ENCODE results near the gene BRD3.

DNA sequence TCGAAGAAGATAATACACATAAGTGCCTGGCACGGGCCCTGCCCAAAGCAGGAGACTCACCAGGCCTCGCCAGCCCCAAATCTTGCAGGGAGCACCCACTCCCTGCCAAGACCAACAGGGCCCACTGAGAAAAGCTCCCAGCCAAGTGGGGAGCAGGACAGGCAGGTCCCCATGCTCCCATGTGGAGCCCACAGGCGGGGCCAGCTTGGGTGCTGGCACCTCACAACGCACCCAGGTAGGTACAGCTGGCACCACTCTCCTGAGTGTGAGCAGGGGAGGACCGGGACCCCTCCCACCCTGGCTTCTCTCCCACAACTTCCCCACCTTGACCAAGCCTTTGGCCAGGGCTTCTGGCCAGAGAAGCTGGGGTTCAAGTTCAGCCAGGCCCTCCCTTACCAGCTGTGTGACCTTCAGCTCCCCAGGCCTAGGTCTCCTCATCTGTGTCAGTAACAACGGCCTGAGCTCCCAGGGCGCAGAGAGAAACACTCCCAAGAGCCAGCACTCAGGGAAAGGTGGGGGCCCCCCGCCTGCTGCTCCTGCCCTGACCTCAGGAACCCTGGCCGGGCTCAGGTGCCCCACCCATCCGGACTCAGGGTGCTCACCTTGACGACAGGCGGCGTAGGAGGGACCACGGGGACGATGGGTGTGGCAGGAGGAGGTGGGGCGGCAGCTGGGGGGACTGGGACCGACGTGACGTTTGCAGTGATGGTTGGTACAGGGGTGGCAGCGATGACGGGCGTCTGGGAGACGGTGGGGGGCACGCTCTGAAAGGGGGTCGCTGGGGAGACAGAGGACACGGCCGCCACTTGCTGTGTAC is 17.8 kb downstream of the BRD3 start:
- TF ChIP-seq POLR2A (IDR thresholded peaks at IDR 0.05; ENCODE audit: low read length) = no peak
- no peak for TF ChIP-seq GATA1 (IDR thresholded peaks at IDR 0.05; ENCODE audit: low read depth, low read length)

Measured in erythroblast (primary cell).